Amniotic epithelial cell (primary cell): ENCODE data around the gene OR12D3.
"Not testable (repeated sequence)": the region's sequence is repeated elsewhere in the genome, so short reads cannot be mapped to it uniquely, and the experiment has no call there.

ENCODE experiments used
- DNase-seq: peaks from one replicate; pipeline ENCODE4 v3.0.0-alpha.2; 2010; ENCODE audit warnings: low read depth

Gene OR12D3

GRCh38 chr6:29375191-29375590 lies at the start of gene OR12D3:
OR12D3 (minus strand) TSS chr6:29375291; CDS start chr6:29375287, 4 bp downstream.
- DNase-seq = no peak

- DNase-seq = no peak
These were observed 49.5 kb upstream of the OR12D3 start for GRCh38 chr6:29424575-29424974.

GRCh38 chr6:29424168-29424567 lies 49.1 kb upstream of the OR12D3 start:
- DNase-seq = no peak

- no peak for DNase-seq
These were observed 44.4 kb upstream of the OR12D3 start for GRCh38 chr6:29419516-29419915.

GRCh38 chr6:29414588-29414987 lies 39.5 kb upstream of the OR12D3 start, which contains the start of gene OR12D1:
OR12D1 (plus strand) TSS chr6:29414928.
- no peak for DNase-seq

- no peak for DNase-seq
These were observed 28.7 kb upstream of the OR12D3 start for GRCh38 chr6:29403801-29404200.

GRCh38 chr6:29399525-29399924 lies 24.4 kb upstream of the OR12D3 start:
- DNase-seq = no peak

GRCh38 chr6:29395331-29395730 lies 20.2 kb upstream of the OR12D3 start, which contains the start of gene OR12D2:
OR12D2 (plus strand) TSS chr6:29395631; CDS start chr6:29396700, 1,069 bp downstream.
- DNase-seq = no peak

- no peak for DNase-seq
These were observed 13.4 kb upstream of the OR12D3 start for GRCh38 chr6:29388533-29388932.

GRCh38 chr6:29376003-29376402 lies 912 bp upstream of the OR12D3 start:
- DNase-seq = no peak

- DNase-seq = no peak
These were observed 6.3 kb downstream of the OR12D3 start, which contains the start of gene OR5V1 for GRCh38 chr6:29368765-29369164. OR5V1 (minus strand) TSS chr6:29368865; CDS start chr6:29356195, 12,670 bp downstream.

- DNase-seq = no peak
These were observed 19.5 kb downstream of the OR12D3 start for GRCh38 chr6:29355603-29356002.

- no peak for DNase-seq
These were observed 20.1 kb downstream of the OR12D3 start for GRCh38 chr6:29354980-29355379.

GRCh38 chr6:29349348-29349747 lies 25.7 kb downstream of the OR12D3 start:
- not testable (repeated sequence) for DNase-seq

- DNase-seq = no peak
These were observed 29.7 kb downstream of the OR12D3 start for GRCh38 chr6:29345380-29345779.

- no peak for DNase-seq
These were observed 38.8 kb downstream of the OR12D3 start for GRCh38 chr6:29336269-29336668.

- no peak for DNase-seq
These were observed 42.4 kb downstream of the OR12D3 start for GRCh38 chr6:29332676-29333075.

- no peak for DNase-seq
These were observed 49.3 kb downstream of the OR12D3 start for GRCh38 chr6:29325777-29326176.
